Activated CD8-positive, alpha-beta memory T cell treated with anti-CD3 and anti-CD28 coated beads, Interleukin-2, amount 50 U/mL, for 1 hour (primary cell): ENCODE data around the gene HOXB4.

Experiments
- DNase-seq: peaks from one replicate; pipeline ENCODE4 v3.0.0-alpha.2; 2020; ENCODE audit errors: extremely low read depth

Gene HOXB4

DNA sequence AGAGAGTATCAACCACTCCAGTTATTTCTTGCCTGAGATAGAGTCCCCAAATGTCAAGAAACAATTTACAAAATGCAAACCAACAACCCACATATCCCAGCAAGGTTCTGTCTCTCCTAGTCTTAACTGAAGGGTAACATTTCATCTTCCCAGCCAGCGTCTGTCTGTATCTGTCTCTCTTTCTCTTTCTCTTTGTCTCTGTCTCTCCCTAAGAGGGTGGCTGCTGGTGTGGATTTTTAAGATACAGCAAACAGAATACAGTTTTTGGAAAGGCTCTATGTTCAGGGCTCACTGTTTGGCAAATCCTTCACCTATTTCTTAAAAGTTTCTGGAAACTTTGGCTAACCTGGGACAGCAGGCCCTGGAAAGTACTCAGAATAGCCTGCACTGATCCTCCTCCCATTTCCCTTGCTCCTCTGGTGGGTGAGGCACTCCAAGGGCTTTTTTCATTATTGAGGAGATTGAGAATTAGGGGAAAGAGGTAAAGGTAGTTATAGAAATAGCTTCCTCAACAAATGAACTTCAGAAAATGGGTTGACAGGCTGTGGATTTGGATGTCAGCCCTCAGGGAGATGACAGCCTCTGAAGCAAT is 6.2 kb downstream of the HOXB4 start:
- DNase-seq, result no peak

DNA sequence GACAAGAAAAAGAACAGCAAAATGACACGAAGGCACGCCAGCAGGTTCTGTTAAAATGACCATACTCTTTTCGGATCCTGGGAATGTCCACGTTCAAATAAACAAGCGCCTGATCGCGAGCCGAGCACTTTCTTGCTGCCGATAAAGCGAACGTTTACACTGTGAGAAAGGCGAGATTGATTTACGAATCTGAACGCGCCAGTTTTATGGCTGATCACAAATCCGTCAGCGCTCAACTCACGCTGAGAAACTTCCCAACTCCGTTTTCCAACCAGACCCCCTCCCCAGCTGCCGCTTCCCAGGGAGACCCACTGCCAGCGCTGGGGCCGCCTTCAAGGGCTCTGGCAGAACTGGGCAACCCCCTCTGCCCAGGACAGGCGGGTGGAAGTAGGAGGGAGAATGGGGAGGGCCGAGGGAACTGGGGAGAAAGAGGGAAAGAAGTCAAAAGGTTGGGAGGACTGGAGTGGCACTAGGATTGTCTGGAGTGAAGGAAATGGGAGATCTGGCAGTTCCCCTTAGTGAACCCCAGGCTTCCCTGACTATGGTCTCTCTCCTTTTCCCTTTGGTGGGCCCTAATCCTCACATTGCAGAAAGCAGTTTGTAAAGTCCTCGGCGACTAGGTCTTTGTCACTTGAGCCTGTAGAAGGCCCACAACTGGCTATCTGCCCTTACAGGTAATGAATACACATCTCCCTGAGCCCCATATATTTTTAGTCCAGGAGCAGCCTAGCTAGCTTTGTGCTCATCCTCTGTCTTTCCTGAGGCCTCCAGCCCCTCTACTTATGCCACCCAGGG is 6.9 kb downstream of the HOXB4 start:
- no peak for DNase-seq

DNA sequence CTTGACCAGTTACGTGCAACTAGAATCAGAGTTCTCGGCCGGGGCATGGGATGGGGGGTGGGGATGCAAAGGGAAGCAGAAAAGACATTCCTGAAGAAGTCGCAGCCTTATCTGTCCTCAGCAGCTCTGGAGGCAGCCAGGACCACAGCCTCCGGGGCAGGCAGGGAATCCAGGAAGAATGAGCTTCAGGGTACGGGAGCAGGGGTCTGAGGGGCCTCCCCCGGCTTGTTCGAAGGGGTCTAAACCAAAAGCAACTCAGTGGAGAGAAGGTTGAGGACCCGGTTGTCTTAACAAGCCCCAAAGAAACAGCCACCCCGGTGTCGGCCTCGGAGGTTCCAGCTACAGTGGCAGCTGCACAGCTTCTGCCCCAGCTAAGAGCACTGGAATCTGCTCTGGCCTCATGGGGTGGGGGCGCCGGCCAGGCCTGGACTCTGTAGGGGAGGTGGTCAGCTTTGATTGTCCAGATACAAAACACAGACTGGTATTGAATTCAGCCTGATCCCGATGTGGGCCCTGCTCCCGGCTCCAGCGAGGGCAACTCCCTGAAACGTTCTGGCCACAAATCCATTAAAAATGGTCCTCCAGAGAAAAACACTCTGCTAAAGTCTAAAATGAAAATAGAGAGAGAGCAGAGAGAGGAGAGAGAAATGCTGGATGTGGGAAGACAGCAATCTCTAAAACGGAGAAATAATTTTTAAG is 7.7 kb downstream of the HOXB4 start:
- no peak for DNase-seq

DNA sequence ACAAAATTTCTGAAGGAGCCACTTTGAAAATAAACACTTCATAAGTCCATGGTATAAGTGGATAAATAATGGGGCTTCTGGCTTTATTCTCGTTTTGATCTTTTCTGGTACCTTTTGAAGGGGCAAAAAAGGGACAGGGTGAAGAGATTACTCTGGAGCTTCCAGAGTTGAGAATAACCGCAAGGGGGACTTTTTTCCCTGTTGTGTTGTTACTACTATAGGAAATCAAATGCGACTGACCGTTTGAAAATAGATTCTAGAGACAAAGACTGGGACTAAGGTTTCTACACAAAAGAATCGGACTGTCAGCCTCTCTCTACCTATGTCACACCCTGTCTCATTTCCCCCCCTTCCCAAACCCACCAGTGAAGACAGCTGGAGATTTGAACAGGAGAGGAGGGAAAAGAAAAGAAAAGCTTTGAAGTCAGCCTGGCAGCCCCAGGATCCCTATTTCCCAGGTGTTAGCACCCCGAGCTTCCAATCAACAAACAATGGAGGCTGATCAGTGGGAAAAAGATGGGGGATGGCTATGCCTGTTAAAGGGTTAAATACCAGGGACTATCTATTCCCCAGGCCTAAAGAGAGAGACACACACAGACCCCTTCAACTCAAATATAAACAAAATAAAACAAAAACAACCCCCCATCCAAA is 8.4 kb downstream of the HOXB4 start:
- no peak for DNase-seq

DNA sequence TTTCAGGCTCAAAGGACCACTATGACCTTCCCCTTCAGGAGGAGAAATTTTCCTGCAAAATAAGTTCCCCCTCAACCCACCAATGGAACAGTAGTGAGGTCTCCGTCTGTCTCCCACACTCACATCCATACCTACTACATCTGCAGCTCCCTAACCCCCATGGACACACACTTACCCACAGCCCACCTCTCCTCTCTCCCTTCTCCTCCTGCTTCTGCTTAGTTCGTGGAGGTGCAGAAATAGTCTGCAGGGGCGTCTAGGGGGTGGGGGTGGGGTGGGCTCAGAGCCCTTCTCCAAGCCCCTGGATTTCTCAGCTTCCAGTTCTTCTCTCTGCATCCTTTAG is 8.9 kb downstream of the HOXB4 start:
- no peak for DNase-seq

DNA sequence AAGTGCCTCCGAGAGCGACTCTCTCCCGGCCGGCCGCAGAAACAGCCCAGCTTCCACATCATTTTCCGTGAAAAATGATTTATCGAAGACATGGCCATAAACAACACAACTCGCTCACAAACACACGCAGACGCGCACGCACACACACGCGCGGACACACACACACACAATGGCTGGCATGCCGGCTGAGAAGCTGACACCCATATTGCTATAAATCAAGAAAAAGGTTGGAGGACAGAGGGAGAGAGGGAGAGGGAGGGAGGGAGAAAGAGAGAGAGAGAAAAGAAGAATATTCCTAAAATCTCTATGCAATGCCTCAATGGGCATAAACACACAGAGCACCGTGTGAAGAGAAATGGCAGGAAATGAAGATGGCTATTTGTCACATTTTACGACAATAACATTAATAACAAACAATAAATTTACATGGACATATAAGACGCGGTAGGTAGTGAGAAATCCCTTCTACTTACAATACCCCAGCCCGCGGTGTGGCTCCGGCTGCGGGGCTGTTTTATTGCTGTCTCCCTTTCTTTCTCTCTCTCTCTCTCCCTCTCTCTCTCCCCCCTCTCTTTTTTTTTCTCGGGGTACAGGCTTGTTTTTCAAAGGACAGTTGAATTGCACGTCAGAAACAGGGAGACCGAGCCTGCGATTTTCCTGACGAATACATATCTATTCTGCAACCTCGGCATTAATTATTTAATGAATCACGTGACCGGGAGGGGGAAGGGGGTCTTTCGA is 9.5 kb downstream of the HOXB4 start:
- no peak for DNase-seq

DNA sequence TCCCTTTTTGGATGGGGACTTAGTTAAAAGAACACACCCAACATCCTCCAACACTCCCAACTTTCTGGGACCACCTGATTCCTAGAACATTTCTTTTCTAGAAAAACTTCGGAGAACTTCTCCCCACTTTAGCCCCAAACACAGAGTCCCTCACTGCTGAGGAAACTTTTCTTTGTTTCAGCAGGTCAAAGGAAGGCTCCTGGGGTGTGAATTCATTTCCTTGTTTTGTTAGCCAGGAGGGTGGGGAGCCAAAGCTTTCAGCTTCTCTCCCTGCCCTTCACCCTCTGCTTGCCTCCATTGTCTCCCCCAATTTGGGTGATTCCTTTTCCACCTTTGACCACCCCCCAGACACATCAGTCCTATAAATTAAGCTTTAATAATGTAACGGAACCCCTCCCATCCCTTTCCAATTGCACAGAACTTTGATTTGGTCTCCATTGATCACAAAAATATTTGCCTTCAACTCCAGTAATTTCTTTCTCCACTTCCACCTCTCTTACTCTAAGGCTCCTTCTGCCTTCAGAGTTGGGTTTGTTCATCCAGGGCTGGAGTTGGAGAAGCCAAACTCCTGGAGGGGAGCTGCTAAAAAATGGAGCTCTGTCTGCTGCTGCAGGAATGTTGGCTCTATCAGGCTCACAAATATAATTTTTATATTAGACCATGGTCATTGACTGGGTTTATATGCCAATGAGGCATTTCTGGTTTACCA is 10.3 kb downstream of the HOXB4 start:
- DNase-seq, result no peak

DNA sequence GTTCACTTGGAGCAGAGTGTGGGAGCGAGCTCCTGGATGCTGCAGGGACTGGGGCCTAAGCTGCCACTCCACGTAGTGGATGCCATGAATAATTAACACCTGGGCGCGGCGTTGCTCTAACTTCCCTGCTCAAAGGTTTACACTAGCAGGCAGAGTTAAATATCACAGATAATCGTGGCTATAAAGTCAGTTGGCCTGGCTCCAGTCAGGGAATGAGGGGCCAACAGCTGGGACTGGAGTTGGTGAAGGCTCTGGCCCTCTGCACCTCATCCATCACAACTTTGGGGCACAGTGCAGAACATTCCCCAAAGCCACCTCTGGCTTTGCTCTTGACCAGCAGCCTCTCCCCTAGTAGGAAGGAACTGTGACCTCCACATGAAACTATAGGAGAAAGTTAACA is 10.9 kb downstream of the HOXB4 start:
- DNase-seq, result no peak

DNA sequence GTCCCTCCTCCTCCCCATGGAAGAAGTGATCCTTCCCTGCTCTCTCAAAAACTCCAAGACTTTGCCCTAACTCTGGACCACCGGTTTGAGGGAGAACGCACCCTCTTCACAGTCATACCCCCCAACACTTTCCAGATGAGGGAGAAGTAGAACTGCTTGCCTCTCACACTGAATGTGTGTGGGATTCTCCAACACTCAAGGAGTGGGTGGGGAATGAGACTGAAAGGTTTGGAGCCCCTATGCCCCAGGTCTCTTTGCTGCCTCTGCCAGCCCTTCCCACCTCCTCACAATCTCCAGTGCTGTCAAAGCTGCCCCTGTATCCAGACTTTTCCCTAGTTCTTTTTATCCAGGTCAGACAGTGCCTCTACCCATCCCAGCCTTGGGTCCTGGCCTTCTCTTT is 11.4 kb downstream of the HOXB4 start:
- no peak for DNase-seq

DNA sequence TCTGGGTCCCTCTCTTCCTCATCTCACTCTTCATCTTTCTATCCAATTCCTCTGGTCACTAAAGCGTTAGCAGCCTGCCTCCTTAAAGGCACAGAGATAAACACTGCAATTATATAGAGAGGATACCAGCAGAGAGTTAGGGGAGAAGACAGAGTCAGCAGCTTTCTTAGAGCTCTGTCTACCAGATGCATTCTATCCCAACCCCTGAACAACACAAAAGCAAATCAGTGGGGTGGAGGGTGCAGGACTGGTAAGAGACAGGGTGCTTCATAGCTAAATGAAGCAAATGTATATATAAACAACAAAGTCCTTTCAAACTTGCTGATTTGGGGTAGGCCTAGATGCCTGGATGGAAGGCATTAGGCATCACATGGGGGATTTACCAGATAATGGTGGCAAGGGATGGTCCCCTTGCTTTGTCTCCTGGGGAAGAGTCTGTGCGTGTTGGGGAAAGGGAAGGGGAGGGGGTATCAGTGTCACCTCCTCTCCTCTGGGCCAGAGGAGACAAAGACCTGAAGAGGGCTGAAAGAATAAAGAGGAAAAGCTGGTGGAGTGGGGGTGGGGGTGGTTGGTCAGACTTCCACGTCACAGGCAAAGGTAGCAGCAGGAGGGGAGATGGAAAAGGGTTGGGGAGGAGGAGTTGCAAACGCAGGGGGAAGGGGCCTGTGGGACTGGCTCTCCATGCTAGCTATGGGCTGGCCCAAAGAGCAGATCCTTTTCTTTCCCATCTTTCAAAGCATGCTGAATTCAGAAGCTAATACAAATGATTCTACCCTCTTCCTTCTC is 12.0 kb downstream of the HOXB4 start:
- no peak for DNase-seq

DNA sequence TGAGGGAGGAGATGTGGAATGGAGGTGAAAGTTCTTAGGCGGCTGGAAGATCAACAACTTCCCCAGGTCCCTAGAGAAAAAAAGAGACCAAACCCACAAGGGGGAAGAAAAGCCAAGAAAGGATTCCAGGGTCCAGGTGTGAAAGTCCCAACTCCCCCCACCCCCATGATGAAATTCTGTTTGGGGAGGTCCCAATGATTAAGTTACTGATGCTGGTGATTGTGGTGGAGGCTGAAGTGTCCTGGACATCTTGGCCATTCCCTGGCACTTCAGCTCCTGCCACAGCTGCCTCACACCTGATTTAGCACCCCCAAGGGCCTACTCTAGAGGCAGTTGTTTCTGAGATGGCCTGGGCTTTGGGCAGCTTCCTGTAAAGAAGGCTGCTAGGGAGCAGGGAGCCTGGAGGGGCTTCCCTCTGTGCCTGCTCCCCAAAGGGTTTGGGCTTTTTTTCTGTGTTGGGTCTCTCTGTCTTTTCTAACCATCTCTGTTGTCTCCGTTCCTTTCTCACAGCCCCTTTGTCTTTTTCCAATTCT is 13.1 kb downstream of the HOXB4 start:
- DNase-seq, result no peak

DNA sequence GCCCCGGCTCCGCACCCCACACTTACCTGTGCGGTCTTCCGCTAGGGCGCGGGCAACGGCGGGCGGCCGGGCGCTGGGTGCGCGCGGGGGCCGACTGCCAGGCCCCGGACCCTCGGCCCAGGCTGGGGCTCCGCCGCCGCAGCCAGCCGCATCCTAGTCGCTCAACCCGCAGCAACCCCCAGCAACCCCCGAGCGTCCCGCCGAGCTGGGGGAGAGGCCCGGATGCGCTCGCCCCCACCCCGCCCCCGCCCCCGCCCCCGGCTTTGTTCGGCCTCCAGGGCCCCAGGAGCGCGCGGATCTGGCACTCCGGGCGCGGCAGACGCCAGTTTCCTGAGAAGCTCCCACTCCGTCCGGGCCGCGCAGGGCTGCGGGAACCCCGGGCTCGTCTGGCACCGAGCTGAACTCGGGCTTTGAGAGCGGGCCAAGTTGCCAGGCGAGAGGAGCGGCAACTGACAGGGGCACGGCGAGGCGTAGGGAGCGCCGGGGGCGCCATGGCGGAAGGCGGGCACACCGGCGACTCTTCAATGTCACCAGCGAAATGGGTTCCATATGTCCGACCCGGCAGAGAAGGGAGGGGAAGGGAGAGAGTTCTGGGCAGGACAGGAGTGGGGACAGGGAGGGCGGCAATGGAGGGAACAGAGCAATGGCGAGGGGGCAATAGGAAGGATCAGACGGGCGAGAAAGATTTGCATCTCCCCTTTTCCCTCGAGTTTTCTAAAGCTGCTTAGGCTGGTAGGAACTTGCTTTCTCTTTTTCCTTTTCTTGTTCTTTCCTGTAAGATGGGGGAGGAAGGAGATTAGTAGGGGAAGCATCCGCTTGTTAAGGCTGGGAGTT is 13.7 kb downstream of the HOXB4 start:
- DNase-seq, result no peak

DNA sequence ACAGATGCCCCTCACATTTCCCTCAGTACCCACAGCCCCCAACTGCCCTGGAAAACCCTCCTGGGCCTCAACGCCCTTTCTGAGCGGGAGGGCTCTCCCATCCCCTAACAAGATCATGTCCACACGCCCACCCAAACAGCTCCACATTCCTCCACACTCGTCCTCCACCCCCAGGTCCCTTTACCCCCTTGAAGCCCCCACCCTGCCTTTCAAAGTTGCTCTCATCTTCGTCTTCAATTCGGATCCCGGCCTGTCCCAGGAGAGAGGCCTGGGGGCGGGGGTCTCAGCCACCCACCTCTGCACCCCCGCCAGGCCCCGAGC is 14.3 kb downstream of the HOXB4 start:
- DNase-seq, result no peak

DNA sequence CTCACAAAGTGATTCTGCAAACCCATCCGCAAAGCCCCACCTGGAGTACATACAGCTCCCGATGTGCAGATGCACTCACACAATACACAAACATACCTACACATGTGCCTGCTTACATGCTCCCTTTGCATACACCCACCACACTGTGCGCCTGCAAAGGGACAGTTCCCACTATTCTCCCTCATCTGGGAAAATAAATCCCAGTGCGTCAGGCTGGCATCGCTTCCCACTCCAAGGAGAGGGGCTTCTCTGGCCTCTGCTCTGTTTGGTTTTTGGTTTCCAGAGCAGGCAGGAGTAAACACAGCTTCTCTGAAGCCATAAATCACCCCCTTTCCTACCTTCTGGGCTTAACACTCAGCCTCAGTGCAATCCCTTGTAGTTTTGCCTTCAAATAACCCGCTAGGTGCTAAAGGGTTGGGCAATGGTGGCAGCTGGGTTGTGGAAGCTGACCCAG is 14.7 kb downstream of the HOXB4 start:
- no peak for DNase-seq

DNA sequence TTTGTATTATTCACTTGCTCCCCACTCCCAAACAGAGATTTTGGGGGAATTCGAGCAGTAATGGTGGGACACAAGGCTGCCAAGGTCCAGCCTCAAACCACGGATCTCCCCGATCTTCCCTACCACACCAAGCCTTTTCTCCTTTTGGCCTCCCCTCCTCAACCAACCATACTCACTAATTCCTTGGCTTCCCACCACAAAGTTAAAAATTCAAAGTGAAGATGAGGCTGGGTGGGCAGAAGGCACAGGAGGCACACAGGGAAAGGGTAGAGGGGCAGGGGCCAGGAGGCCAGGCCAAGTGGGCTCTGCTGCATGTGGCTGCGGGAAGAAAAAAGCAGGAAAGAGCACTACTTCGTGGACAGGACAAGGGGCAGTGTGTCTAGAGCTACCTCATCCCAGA is 15.2 kb downstream of the HOXB4 start:
- DNase-seq, result no peak

DNA sequence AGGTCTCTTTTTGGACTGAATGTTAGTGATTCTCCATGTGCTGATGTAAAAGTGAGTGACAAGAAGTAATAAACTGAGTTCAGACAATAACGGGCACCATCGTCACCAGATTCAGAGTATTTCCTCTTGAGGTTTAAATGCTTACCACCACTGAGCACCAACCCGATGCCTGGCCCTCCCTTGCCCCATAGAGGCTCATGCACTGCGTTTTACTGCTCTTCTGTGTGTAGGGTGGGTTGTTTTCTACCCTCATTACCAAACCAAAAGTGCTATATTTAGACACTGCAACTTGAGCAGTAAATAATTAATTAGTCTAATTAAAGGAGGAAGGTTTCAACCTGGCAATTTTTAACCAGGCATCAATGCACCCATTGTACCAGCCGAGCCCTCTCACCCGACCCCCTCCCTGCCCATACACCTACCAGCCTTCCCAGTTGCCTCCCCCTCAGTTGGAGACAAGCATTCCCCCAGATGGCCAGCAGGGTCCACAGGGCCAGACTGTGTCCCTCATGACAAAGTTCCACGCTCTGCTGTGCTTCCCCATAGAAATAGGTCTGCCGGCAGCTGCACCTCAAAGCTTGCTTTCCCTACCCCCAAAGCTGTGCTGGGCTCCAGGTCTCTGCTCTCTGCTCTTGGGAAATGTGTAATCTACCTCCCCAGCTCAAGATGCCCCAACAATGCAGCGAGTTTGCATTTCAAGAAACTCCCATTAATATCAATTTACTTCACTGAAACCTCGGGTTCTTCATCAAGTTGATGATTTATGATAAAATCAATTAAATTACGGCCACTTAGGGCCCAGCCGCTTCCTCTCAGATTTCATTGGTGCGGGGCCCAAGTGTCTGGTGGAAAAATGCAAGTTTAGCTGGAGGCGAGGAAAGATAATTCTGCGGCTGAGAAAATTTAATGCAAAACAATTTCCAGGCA is 16.0 kb downstream of the HOXB4 start:
- no peak for DNase-seq

DNA sequence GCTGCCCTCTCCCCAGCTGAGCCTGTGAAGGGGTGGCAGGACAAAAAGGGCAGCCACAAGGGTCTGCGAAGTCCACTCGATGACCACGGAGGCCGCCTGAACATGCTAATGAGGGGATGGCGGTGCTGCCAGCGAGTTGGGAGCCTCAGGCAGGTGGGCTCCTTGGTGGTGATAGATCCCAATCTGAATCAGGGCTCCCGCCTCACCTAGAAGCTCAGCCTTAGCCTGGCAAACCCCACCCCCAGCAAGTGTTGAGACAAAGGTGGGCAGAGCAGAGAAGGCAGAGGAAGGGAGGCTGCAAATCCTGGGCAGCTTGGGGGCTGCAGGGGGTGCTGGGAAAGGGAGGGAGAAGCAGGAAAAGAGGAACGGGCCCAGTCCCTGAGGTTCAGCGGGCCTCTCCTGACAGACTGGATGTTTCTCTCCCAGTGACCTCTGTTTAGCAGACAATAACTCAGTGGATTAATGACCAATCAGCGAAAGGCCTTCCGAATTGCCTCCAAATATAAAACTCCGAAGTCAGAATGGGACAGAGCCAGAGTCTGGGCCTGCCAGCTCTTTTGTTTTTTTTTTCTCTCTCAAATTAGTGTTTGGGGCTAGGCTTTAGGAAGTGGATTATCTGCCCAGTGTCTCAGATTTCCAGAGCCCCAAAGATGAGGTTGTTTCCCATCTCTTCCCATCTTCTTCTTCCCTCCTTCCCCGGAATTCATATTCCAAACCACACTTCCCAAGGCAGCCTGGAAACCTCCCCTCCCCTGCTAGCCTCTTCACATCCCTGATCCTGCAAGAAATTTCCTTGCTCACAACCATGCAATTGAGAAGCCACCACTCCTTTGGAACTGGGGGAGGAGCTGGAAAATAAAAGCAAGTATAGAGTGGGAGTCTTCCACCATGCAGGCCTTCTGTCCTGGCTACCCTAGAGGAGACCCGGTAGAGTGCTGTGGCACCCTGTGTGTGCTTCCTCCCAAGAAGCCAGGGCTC is 18.0 kb downstream of the HOXB4 start:
- no peak for DNase-seq
